Stimulated activated CD8-positive, alpha-beta memory T cell treated with anti-CD3 and anti-CD28 coated beads, Interleukin-7, amount 100 ng/mL, for 4 hours (primary cell): Measurements from ENCODE around the gene LAPTM5.

ENCODE experiments used
- DNase-seq, 2 donors: peaks; one replicate each; pipeline ENCODE4 v3.0.0-alpha.2; 2020; ENCODE audit warnings: low read depth in 2 of 2

Gene LAPTM5

GRCh38 chr1:30787266-30787665 lies 29.7 kb upstream of the LAPTM5 start:
- DNase-seq, result no peak

GRCh38 chr1:30786264-30786991 lies 28.9 kb upstream of the LAPTM5 start:
- DNase-seq, result no peak

GRCh38 chr1:30785714-30786113 lies 28.1 kb upstream of the LAPTM5 start:
- no peak for DNase-seq

GRCh38 chr1:30785181-30785580 lies 27.6 kb upstream of the LAPTM5 start:
- no peak for DNase-seq

- no peak for DNase-seq
These were observed 25.8 kb upstream of the LAPTM5 start for GRCh38 chr1:30783256-30783915.

- peak; percentile 36 to 55 for DNase-seq
These were observed 25.0 kb upstream of the LAPTM5 start for GRCh38 chr1:30782361-30783255.

- DNase-seq, result no peak
These were observed 24.3 kb upstream of the LAPTM5 start for GRCh38 chr1:30781906-30782305.

GRCh38 chr1:30780409-30780808 lies 22.8 kb upstream of the LAPTM5 start:
- no peak for DNase-seq

- DNase-seq, result peak; percentile 79 to 90
These were observed 21.9 kb upstream of the LAPTM5 start for GRCh38 chr1:30779294-30780071.

GRCh38 chr1:30778979-30779293 lies 21.4 kb upstream of the LAPTM5 start:
- no peak for DNase-seq

- no peak for DNase-seq
These were observed 20.8 kb upstream of the LAPTM5 start for GRCh38 chr1:30778154-30778978.

GRCh38 chr1:30777904-30778153 lies 20.3 kb upstream of the LAPTM5 start:
- no peak for DNase-seq

GRCh38 chr1:30777060-30777903 lies 19.7 kb upstream of the LAPTM5 start:
- DNase-seq, result no peak

GRCh38 chr1:30776097-30777059 lies 18.8 kb upstream of the LAPTM5 start:
- DNase-seq, result no peak

- DNase-seq, result no peak
These were observed 17.9 kb upstream of the LAPTM5 start for GRCh38 chr1:30775433-30775975.

GRCh38 chr1:30774550-30775432 lies 17.2 kb upstream of the LAPTM5 start:
- no peak for DNase-seq

GRCh38 chr1:30773722-30774358 lies 16.3 kb upstream of the LAPTM5 start:
- DNase-seq, result no peak
